Measurements from ENCODE around the gene KCNAB1. TPM values are rescaled to one million over a fixed set of nuclear protein-coding genes. Genes with fewer than 3 reads are reported as not detected.

Gene KCNAB1
- total RNA-seq, 2 donors from 2014 or later, result 0.07 to 0.74 TPM

DNA sequence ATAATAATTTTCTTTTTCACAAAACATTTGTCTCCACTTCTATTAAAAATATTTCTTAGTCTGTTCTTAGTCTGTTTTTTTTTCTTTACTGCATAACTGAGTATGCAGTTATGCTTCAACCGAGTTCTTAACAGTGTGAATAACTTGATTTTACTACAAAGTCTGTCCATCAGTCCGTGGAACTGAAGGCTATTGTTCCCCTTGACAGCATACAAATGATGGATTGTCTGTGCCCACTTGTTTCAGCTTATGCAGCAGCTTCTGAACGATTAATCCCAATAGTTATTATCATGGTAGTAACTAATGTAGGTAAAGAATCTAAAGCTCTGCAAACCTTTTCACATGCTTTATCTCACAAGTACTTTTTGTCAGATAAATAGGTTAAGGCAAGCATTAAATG, 283.8 kb downstream of the KCNAB1 start:
- TF ChIP-seq, protein P1, sequence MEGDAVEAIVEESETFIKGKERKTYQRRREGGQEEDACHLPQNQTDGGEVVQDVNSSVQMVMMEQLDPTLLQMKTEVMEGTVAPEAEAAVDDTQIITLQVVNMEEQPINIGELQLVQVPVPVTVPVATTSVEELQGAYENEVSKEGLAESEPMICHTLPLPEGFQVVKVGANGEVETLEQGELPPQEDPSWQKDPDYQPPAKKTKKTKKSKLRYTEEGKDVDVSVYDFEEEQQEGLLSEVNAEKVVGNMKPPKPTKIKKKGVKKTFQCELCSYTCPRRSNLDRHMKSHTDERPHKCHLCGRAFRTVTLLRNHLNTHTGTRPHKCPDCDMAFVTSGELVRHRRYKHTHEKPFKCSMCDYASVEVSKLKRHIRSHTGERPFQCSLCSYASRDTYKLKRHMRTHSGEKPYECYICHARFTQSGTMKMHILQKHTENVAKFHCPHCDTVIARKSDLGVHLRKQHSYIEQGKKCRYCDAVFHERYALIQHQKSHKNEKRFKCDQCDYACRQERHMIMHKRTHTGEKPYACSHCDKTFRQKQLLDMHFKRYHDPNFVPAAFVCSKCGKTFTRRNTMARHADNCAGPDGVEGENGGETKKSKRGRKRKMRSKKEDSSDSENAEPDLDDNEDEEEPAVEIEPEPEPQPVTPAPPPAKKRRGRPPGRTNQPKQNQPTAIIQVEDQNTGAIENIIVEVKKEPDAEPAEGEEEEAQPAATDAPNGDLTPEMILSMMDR (IDR thresholded peaks at IDR 0.05), result no peak
- no peaks in the 10 kb centered on the region for H3K9me3 ChIP-seq
- DNase-seq, result no peak
- H3K9ac ChIP-seq (ENCODE audit: low read depth in 2 of 2, low read length in 2 of 2), result no peak overlapping the region
- no peaks in the 10 kb centered on the region for H3K27me3 ChIP-seq
- no peaks in the 10 kb centered on the region for H3K4me1 ChIP-seq
- no peaks in the 10 kb centered on the region for H3K36me3 ChIP-seq
- intact Hi-C loops (cut with DNase I), result no loop called here
- no peak overlapping the region for H3K4me3 ChIP-seq
- H3K27ac ChIP-seq, result no peak overlapping the region

DNA sequence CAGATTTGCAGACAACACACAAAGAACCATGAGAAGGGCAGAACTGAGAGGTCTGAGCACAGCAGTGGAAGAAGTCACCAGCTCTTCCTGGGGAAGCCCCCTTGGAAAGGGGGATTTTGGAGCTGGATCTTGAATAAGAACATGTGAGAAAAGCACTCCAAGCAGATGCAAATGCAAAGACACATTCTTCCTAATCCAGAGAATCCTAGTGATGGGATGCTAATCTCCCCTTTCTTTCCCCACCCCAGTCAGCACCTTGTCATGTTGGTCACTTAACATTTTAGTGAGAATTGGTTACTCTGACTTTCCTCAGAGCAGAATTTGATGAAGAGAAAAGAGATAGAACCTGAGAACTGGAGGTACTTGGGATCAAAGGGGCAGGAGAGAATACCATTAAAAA, 286.0 kb downstream of the KCNAB1 start:
- intact Hi-C loops (cut with DNase I), result no loop called here
- TF ChIP-seq, protein P1 (IDR thresholded peaks at IDR 0.05), result no peak
- no peaks in the 10 kb centered on the region for H3K4me1 ChIP-seq
- no peak for DNase-seq
- H3K36me3 ChIP-seq, result no peaks in the 10 kb centered on the region
- no peak overlapping the region for H3K4me3 ChIP-seq
- H3K9me3 ChIP-seq, result no peaks in the 10 kb centered on the region
- H3K9ac ChIP-seq (ENCODE audit: low read depth in 2 of 2, low read length in 2 of 2), result no peak overlapping the region
- H3K27me3 ChIP-seq, result no peaks in the 10 kb centered on the region
- H3K27ac ChIP-seq, result no peak overlapping the region

DNA sequence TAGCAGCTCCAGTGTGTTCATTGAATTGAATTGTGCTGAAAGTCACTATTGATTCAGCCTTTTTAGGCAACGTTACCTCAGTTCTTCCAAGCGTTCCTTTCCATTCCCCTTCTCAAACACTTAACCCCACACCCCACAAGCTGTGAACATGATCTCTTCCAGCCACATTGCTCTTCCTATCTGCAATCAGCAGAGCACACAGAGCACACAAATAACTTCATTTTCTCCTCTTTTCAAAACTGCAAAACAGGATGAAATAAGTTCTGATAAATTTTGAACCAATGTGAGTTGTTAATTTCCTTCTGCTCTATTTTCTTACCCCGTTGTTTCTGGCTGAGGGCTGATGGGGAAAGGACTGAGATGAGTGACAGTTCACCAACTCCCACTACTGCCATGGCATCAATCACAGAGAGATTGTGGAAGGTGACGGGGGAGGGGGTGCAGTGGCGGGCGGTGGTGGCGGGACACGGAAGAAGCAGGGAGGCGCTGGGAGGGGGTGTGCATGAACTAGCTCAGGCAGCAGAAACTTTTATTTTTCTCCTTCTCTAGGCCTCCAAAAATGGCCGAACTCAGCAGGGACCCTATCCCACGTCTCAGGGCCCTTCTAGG, 287.3 kb downstream of the KCNAB1 start:
- intact Hi-C loops (cut with DNase I), result no loop called here
- DNase-seq, result no peak
- TF ChIP-seq, protein P1 (IDR thresholded peaks at IDR 0.05), result no peak

DNA sequence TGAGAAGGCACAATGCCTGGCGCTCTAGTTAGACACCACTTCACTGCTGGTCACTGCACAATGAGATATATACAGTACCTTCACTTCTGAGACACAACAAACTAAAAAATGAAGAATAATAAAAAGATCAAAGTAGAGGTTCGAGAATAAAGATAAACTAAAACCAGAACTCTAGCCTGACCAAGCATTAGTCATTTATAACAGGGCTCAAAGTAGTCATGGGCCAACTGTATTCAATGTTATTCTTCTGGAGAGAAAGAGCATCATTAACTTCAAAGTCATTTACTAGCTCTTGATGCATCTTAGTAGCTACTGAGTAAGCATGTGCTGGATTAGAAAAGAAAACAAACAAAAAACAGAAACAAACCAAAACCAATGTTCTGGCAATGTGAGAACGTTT, 289.3 kb downstream of the KCNAB1 start:
- intact Hi-C loops (cut with DNase I), result no loop called here
- H3K27me3 ChIP-seq, result no peaks in the 10 kb centered on the region
- H3K27ac ChIP-seq, result no peak overlapping the region
- no peak for DNase-seq
- no peaks in the 10 kb centered on the region for H3K4me1 ChIP-seq
- TF ChIP-seq, protein P1 (IDR thresholded peaks at IDR 0.05), result no peak
- no peaks in the 10 kb centered on the region for H3K9me3 ChIP-seq
- no peak overlapping the region for H3K9ac ChIP-seq (ENCODE audit: low read depth in 2 of 2, low read length in 2 of 2)
- no peaks in the 10 kb centered on the region for H3K36me3 ChIP-seq
- no peak overlapping the region for H3K4me3 ChIP-seq

More for the DNA sequence above, 287.3 kb downstream of the KCNAB1 start:
- no peak overlapping the region for H3K4me3 ChIP-seq
- no peaks in the 10 kb centered on the region for H3K27me3 ChIP-seq
- no peaks in the 10 kb centered on the region for H3K4me1 ChIP-seq
- H3K9ac ChIP-seq (ENCODE audit: low read depth in 2 of 2, low read length in 2 of 2), result no peak overlapping the region
- H3K36me3 ChIP-seq, result no peaks in the 10 kb centered on the region
- H3K27ac ChIP-seq, result no peak overlapping the region
- no peaks in the 10 kb centered on the region for H3K9me3 ChIP-seq

DNA sequence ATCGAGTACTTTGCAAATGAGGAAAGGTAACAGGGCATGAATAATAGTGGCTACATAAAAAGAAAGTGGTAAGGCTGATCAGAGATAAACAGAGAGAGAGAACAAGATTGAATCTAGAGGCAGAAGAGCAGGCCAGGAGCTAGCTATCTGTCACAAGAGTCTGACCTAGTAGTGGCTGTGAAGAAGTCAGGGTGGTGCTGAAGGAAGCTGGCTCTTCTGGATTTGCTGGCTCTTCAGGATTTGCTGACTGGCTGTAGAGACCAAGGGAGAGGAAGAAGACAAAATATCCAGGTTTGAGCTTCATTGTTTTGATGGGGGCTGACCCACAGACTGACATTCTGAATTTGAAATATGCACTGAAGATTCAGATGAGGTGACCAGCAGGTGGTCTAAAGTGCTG, 292.2 kb downstream of the KCNAB1 start:
- no peak overlapping the region for H3K9ac ChIP-seq (ENCODE audit: low read depth in 2 of 2, low read length in 2 of 2)
- intact Hi-C loops (cut with DNase I), result no loop called here
- H3K9me3 ChIP-seq, result no peaks in the 10 kb centered on the region
- H3K36me3 ChIP-seq, result no peaks in the 10 kb centered on the region
- DNase-seq, result no peak
- H3K4me3 ChIP-seq, result no peak overlapping the region
- H3K4me1 ChIP-seq, result no peaks in the 10 kb centered on the region
- TF ChIP-seq, protein P1 (IDR thresholded peaks at IDR 0.05), result no peak
- H3K27ac ChIP-seq, result no peak overlapping the region
- no peaks in the 10 kb centered on the region for H3K27me3 ChIP-seq

All from colonic mucosa (tissue), 4 donors.